CD4-positive, alpha-beta T cell (primary cell): ENCODE measurements around the gene CNFN. TPM values are rescaled to one million over a fixed set of nuclear protein-coding genes. Genes with fewer than 3 reads are reported as not detected.

Experiments used
- ATAC-seq: fragments of 200-7000 bp; cut with Tn5 transposase; one replicate; pipeline ENCODE4 v1.10.0; 2022; ENCODE audit warnings: mild to moderate bottlenecking; ENCODE audit not compliant: poor library complexity
- CTCF ChIA-PET: fragments of 350-600 bp; sonication (Branson Sonifier 250); formaldehyde crosslinking; loops from one replicate; lab custom pipeline; 2021; ENCODE audit warnings: antibody characterized with exemption, inconsistent platforms; lab: Charles Lee
- POLR2A ChIA-PET: fragments of 350-600 bp; sonication (Branson Sonifier 250); formaldehyde crosslinking; loops from one replicate; lab custom pipeline; 2021; ENCODE audit warnings: antibody characterized with exemption, inconsistent platforms; lab: Charles Lee
- DNase-seq, 14 experiments: peaks; one replicate each; pipeline ENCODE4 v3.0.0-alpha.2; 2013 to 2020; ENCODE audit warnings: mixed read lengths in 2 of 14
- H3K27ac ChIP-seq, 2 donors: one replicate each; pipeline versions ENCODE4 v1.5.1 to v1.7.0; 2013; ENCODE audit warnings: low read length in 2 of 2, low read depth in 1 of 2, mild to moderate bottlenecking in 1 of 2
- H3K27me3 ChIP-seq, 2 experiments: 1 replicate in 1 of 2; 2 replicates in 1 of 2; pipeline versions ENCODE4 v1.6.1 to v1.7.0; 2013; ENCODE audit warnings: low read length in 2 of 2, control low read depth in 1 of 2, mild to moderate bottlenecking in 1 of 2, moderate library complexity in 1 of 2; ENCODE audit not compliant: insufficient read depth in 2 of 2, control insufficient read depth in 1 of 2
- H3K36me3 ChIP-seq: one replicate; pipeline ENCODE4 v1.6.1; 2013; ENCODE audit warnings: low read length, control low read depth; ENCODE audit not compliant: insufficient read depth
- H3K4me1 ChIP-seq: one replicate; pipeline ENCODE4 v1.6.1; 2013; ENCODE audit warnings: low read length, control low read depth; ENCODE audit not compliant: insufficient read depth
- H3K4me3 ChIP-seq: one replicate; pipeline ENCODE4 v1.5.1; 2013; ENCODE audit warnings: mild to moderate bottlenecking, low read length, moderate library complexity
- H3K9me3 ChIP-seq, 2 experiments: 1 replicate in 1 of 2; 2 replicates in 1 of 2; pipeline versions ENCODE4 v1.6.1 to v1.7.0; 2013; ENCODE audit warnings: low read length in 2 of 2, mild to moderate bottlenecking in 2 of 2, control low read depth in 1 of 2, moderate library complexity in 1 of 2; ENCODE audit not compliant: control insufficient read depth in 1 of 2, insufficient read depth in 1 of 2
- H3K27ac Mint-ChIP-seq: one replicate; pipeline ENCODE4 v1.8.0; 2020; ENCODE audit warnings: mixed read lengths
- H3K27me3 Mint-ChIP-seq: one replicate; pipeline ENCODE4 v1.8.0; 2021; ENCODE audit warnings: mixed read lengths
- H3K36me3 Mint-ChIP-seq: one replicate; pipeline ENCODE4 v1.8.0; 2021; ENCODE audit warnings: low read depth, mixed read lengths
- H3K4me1 Mint-ChIP-seq: one replicate; pipeline ENCODE4 v1.8.0; 2021; ENCODE audit warnings: low read depth, mixed read lengths
- H3K4me3 Mint-ChIP-seq: one replicate; pipeline ENCODE4 v1.8.0; 2020; ENCODE audit warnings: mild to moderate bottlenecking, mixed read lengths
- H3K9me3 Mint-ChIP-seq: one replicate; pipeline ENCODE4 v1.8.0; 2020; ENCODE audit warnings: mixed read lengths
- intact Hi-C, 2 experiments: fragments of 100-400 bp; cut with DNase I in 1 of 2; cut with micrococcal nuclease in 1 of 2; formaldehyde crosslinking; loops; one replicate each; pipeline versions ENCODE4 v1.15.1 to v1.9.0; 2023 to 2025; cut with DNase I, micrococcal nuclease
- total RNA-seq, 174 experiments: library from RNA in 2 of 174; stranded (reverse) in 2 of 174; gene quantifications; one replicate each; pipeline ENCODE4 v1.2.3 and lab custom pipeline; 2021 to 2026
- TF ChIP-seq, protein P1 (sequence below): fragments of 200-600 bp; IDR thresholded peaks from one replicate; pipeline ENCODE4 v1.8.0; 2022; ENCODE audit warnings: antibody characterized with exemption, mild to moderate bottlenecking

Gene CNFN
- total RNA-seq, 2 experiments from 2014 or later: not detected

DNA sequence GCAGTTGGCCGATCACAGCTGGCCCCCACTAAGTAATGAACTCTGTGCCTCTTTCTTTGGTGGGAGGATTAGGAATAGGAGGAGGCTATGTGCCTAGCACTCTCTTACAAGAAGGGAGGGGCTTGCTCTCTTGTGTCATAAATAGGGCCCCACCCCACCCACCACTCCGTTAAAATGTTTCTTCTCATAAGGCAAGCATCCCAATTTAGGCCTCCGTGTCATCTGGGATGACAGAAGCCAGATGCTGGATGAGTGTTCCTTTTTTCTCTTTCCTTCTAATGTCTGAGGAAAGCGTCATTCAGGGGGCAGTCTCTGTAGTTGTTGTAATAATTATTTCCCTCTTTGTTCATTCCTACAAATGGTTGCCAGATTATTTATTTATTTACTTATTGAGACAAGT, 37.2 kb upstream of the CNFN start, which contains the start of gene LIPE:
Gene LIPE (minus strand): TSS at position 76 of the 400 bp plus-strand sequence. CDS start 239 bp downstream, outside the sequence.
- DNase-seq: no peak
- Mint-ChIP-seq H3K36me3 (peaks cover 10% of the 10 kb centered on the region), H3K4me3 (peak within 1 kb of the TSS; percentile 34), H3K27ac (no peak within 1 kb of the TSS), H3K27me3 (no peaks in the 10 kb centered on the region), H3K9me3 (no peaks in the 10 kb centered on the region), H3K4me1 (peaks cover 23% of the 10 kb centered on the region)
- H3K4me1 ChIP-seq: peaks cover 19% of the 10 kb centered on the region
- no peaks in the 10 kb centered on the region for H3K36me3 ChIP-seq
- TF ChIP-seq, protein P1, sequence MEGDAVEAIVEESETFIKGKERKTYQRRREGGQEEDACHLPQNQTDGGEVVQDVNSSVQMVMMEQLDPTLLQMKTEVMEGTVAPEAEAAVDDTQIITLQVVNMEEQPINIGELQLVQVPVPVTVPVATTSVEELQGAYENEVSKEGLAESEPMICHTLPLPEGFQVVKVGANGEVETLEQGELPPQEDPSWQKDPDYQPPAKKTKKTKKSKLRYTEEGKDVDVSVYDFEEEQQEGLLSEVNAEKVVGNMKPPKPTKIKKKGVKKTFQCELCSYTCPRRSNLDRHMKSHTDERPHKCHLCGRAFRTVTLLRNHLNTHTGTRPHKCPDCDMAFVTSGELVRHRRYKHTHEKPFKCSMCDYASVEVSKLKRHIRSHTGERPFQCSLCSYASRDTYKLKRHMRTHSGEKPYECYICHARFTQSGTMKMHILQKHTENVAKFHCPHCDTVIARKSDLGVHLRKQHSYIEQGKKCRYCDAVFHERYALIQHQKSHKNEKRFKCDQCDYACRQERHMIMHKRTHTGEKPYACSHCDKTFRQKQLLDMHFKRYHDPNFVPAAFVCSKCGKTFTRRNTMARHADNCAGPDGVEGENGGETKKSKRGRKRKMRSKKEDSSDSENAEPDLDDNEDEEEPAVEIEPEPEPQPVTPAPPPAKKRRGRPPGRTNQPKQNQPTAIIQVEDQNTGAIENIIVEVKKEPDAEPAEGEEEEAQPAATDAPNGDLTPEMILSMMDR: no peak
- H3K9me3 ChIP-seq: no peaks in the 10 kb centered on the region
- intact Hi-C loops: loop anchor here in 1 of 2 experiments (10.0 kb wide), 1 partner anchor 143 kb away; no protein-coding TSS in a partner anchor
- no peak within 1 kb of the TSS for H3K27ac ChIP-seq
- no peaks in the 10 kb centered on the region for H3K27me3 ChIP-seq
- POLR2A ChIA-PET: no interaction called here
- ATAC-seq: no peak
- CTCF ChIA-PET: interaction anchor here (1.1 to 1.7 kb wide), 2 partner anchors 7 to 13 kb away, joined by 3 to 7 read pairs; no protein-coding TSS in a partner anchor
- H3K4me3 ChIP-seq: no peak within 1 kb of the TSS

DNA sequence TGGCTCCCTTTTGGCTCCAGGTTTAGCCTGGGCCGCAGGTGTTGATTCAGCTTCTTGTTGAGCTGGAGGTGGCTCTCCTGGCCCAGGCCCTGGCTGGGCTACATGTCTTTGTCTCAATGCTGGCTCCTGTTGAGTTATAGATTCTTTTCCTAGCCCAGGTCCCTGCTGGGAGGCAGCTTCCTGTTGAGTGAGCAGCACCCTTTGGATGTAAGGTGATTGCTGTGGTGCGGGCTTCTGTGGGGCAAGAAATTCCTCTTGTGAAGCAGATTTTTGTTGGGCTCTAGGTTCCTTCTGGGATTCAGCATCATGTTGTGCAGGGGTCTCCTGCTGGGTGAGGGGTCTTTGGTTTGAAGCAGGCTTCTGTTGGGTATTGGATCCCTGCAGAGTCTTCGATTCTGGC, 36.5 kb upstream of the CNFN start:
- Mint-ChIP-seq H3K4me3 (peak overlapping the region; percentile 34), H3K36me3 (peaks cover 10% of the 10 kb centered on the region), H3K27ac (no peak overlapping the region), H3K4me1 (peaks cover 30% of the 10 kb centered on the region), H3K27me3 (no peaks in the 10 kb centered on the region), H3K9me3 (no peaks in the 10 kb centered on the region)
- POLR2A ChIA-PET: interaction anchor here (0.6 kb wide), 1 partner anchor 9 kb away, joined by 3 read pairs; no protein-coding TSS in a partner anchor
- ATAC-seq (no peak), DNase-seq (no peak)
- Histone ChIP-seq H3K9me3 (no peaks in the 10 kb centered on the region), H3K36me3 (no peaks in the 10 kb centered on the region), H3K27ac (no peak overlapping the region), H3K4me1 (peaks cover 26% of the 10 kb centered on the region), H3K27me3 (no peaks in the 10 kb centered on the region), H3K4me3 (no peak overlapping the region)
- TF ChIP-seq, protein P1: no peak
- CTCF ChIA-PET: interaction anchor here (1.1 kb wide), 1 partner anchor 14 kb away, joined by 3 read pairs; no protein-coding TSS in a partner anchor
- intact Hi-C loops: loop anchor here in 1 of 2 experiments (10.0 kb wide), 1 partner anchor 142 kb away; no protein-coding TSS in a partner anchor

- H3K27me3 ChIP-seq: no peaks in the 10 kb centered on the region
- ChIA-PET POLR2A (interaction anchor here (1.0 to 2.2 kb wide), 5 partner anchors 14 to 292 kb away, joined by 3 to 11 read pairs (median 7); partner anchors contain the start of gene POU2F2), CTCF (interaction anchor here (1.9 to 2.3 kb wide), 2 partner anchors 14 to 16 kb away, joined by 5 to 17 read pairs; no protein-coding TSS in a partner anchor)
- H3K4me3 ChIP-seq: no peak overlapping the region
- peak in 1 of 14 experiments; percentile 26 for DNase-seq
- Mint-ChIP-seq H3K27ac (no peak overlapping the region), H3K27me3 (no peaks in the 10 kb centered on the region), H3K36me3 (peaks cover 10% of the 10 kb centered on the region), H3K4me1 (peaks cover 49% of the 10 kb centered on the region), H3K9me3 (no peaks in the 10 kb centered on the region), H3K4me3 (peak overlapping the region; percentile 92)
- H3K36me3 ChIP-seq: no peaks in the 10 kb centered on the region
- H3K9me3 ChIP-seq: no peaks in the 10 kb centered on the region
- TF ChIP-seq, protein P1: no peak
- no peak for ATAC-seq
- no peak overlapping the region for H3K27ac ChIP-seq
- H3K4me1 ChIP-seq: peaks cover 45% of the 10 kb centered on the region
- intact Hi-C loops: loop anchor here (5.0 to 10.0 kb wide), 5 partner anchors 37 to 317 kb away; partner anchors contain the start of genes MEGF8 (in 1 of the 2) and POU2F2 (in 1 of the 2)
Observed at GRCh38 chr19:42424712-42425131, 34.6 kb upstream of the CNFN start.
